Measurements from ENCODE around the gene MBOAT7. TPM values are rescaled to one million over a fixed set of nuclear protein-coding genes. Genes with fewer than 3 reads are reported as not detected.

Gene MBOAT7
- total and polyA plus RNA-seq, 4 donors, result 39.0 to 154 (median 73.3) TPM

- Histone ChIP-seq H3K36me3 (ENCODE audit: control insufficient read depth in 4 of 4, insufficient read depth in 4 of 4, low read length in 4 of 4) (peaks cover 9 to 53% (median 14%) of the 10 kb centered on the region in 4 donors), H3K9ac (ENCODE audit: insufficient read depth in 1 of 2, low read length in 2 of 2) (no peak overlapping the region), H3K27me3 (ENCODE audit: control insufficient read depth in 3 of 3, insufficient read depth in 3 of 3, low read length in 2 of 3) (no peaks in the 10 kb centered on the region), H3K27ac (ENCODE audit: low read depth in 1 of 2, low read length in 1 of 2) (no peak overlapping the region), H3K9me3 (ENCODE audit: control insufficient read depth in 4 of 4, insufficient read depth in 3 of 4, low read length in 3 of 4) (no peaks in the 10 kb centered on the region), H3K4me1 (ENCODE audit: control insufficient read depth in 5 of 5, insufficient read depth in 5 of 5, low read length in 5 of 5) (peaks cover 4 to 20% (median 9%) of the 10 kb centered on the region in 5 donors), H3K4me3 (no peak overlapping the region)
- ATAC-seq (ENCODE audit: insufficient read depth, low FRiP score) (no peak), DNase-seq (no peak)
- 92 to 94% methylated on average over 3 of the region's 3 CpGs for WGBS, 2 donors
- TF ChIP-seq CTCF (IDR thresholded peaks at IDR 0.05; ENCODE audit: control extremely low read depth, extremely low read depth), result no peak
These were observed 32.4 kb downstream of the MBOAT7 start for GRCh38 chr19:54156953-54157352.

- Histone ChIP-seq H3K27ac (ENCODE audit: low read depth in 1 of 2, low read length in 1 of 2) (no peak overlapping the region), H3K27me3 (ENCODE audit: control insufficient read depth in 3 of 3, insufficient read depth in 3 of 3, low read length in 2 of 3) (no peaks in the 10 kb centered on the region), H3K36me3 (ENCODE audit: control insufficient read depth in 4 of 4, insufficient read depth in 4 of 4, low read length in 4 of 4) (peaks cover 9 to 58% (median 18%) of the 10 kb centered on the region in 4 donors), H3K4me1 (ENCODE audit: control insufficient read depth in 5 of 5, insufficient read depth in 5 of 5, low read length in 5 of 5) (peaks cover 4 to 20% (median 9%) of the 10 kb centered on the region in 5 donors), H3K9me3 (ENCODE audit: control insufficient read depth in 4 of 4, insufficient read depth in 3 of 4, low read length in 3 of 4) (no peaks in the 10 kb centered on the region), H3K9ac (ENCODE audit: insufficient read depth in 1 of 2, low read length in 2 of 2) (no peak overlapping the region), H3K4me3 (no peak overlapping the region)
- 84 to 89% methylated on average over 8 to 11 of the region's 11 CpGs for WGBS, 2 donors
- ATAC-seq (ENCODE audit: insufficient read depth, low FRiP score), result no peak
- no peak for TF ChIP-seq CTCF (IDR thresholded peaks at IDR 0.05; ENCODE audit: control extremely low read depth, extremely low read depth)
- DNase-seq, result no peak
These were observed 32.9 kb downstream of the MBOAT7 start for GRCh38 chr19:54156490-54156889.

- no peak for ATAC-seq (ENCODE audit: insufficient read depth, low FRiP score)
These were observed 33.7 kb downstream of the MBOAT7 start for GRCh38 chr19:54155694-54156093.

More at GRCh38 chr19:54155694-54156093, 33.7 kb downstream of the MBOAT7 start:
- H3K9ac ChIP-seq (ENCODE audit: insufficient read depth in 1 of 2, low read length in 2 of 2), result no peak overlapping the region
- no peaks in the 10 kb centered on the region for H3K9me3 ChIP-seq (ENCODE audit: control insufficient read depth in 4 of 4, insufficient read depth in 3 of 4, low read length in 3 of 4)
- H3K27me3 ChIP-seq (ENCODE audit: control insufficient read depth in 3 of 3, insufficient read depth in 3 of 3, low read length in 2 of 3), result no peaks in the 10 kb centered on the region
- DNase-seq, result no peak
- WGBS, 2 donors, result 73 to 81% methylated on average over 19 of the region's 19 CpGs
- no peak for TF ChIP-seq CTCF (IDR thresholded peaks at IDR 0.05; ENCODE audit: control extremely low read depth, extremely low read depth)
- H3K4me3 ChIP-seq, result no peak overlapping the region
- peak overlapping the region in 1 of 2 donors; percentile 7 for H3K27ac ChIP-seq (ENCODE audit: low read depth in 1 of 2, low read length in 1 of 2)
- peaks cover 9 to 62% (median 23%) of the 10 kb centered on the region in 4 donors for H3K36me3 ChIP-seq (ENCODE audit: control insufficient read depth in 4 of 4, insufficient read depth in 4 of 4, low read length in 4 of 4)
- peaks cover 4 to 14% (median 7%) of the 10 kb centered on the region in 5 donors for H3K4me1 ChIP-seq (ENCODE audit: control insufficient read depth in 5 of 5, insufficient read depth in 5 of 5, low read length in 5 of 5)

Measured in lung (tissue), 12 donors.